Keratinocyte (primary cell): Measurements from ENCODE around the gene KLF11.

ENCODE experiments used
- EZH2 ChIP-seq: IDR thresholded peaks from one replicate; pipeline ENCODE4 v1.6.1; 2012; ENCODE audit warnings: inconsistent platforms, mild to moderate bottlenecking, low read length, moderate library complexity
- TF ChIP-seq, protein P1 (sequence below), 3 experiments: IDR thresholded peaks in 1 of 3; conservative IDR thresholded peaks in 1 of 3; optimal IDR thresholded peaks in 1 of 3; 2 replicates in 2 of 3; 3 replicates in 1 of 3; pipeline versions ENCODE3 to v1.5.1; 2011; ENCODE audit warnings: low read length in 3 of 3, mild to moderate bottlenecking in 3 of 3, moderate library complexity in 2 of 3, control low read depth in 1 of 3, inconsistent platforms in 1 of 3; ENCODE audit not compliant: insufficient read depth in 2 of 3; ENCODE audit errors: extremely low read depth in 1 of 3

- TF ChIP-seq, protein P1, sequence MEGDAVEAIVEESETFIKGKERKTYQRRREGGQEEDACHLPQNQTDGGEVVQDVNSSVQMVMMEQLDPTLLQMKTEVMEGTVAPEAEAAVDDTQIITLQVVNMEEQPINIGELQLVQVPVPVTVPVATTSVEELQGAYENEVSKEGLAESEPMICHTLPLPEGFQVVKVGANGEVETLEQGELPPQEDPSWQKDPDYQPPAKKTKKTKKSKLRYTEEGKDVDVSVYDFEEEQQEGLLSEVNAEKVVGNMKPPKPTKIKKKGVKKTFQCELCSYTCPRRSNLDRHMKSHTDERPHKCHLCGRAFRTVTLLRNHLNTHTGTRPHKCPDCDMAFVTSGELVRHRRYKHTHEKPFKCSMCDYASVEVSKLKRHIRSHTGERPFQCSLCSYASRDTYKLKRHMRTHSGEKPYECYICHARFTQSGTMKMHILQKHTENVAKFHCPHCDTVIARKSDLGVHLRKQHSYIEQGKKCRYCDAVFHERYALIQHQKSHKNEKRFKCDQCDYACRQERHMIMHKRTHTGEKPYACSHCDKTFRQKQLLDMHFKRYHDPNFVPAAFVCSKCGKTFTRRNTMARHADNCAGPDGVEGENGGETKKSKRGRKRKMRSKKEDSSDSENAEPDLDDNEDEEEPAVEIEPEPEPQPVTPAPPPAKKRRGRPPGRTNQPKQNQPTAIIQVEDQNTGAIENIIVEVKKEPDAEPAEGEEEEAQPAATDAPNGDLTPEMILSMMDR (optimal IDR thresholded peaks at IDR 0.05 in 1 of 3, IDR thresholded peaks at IDR 0.05 in 1 of 3, conservative IDR thresholded peaks at IDR 0.05 in 1 of 3; ENCODE audit: extremely low read depth in 1 of 3, insufficient read depth in 2 of 3, low read length in 3 of 3): no peak
- TF ChIP-seq EZH2: no peak
These were observed 15.6 kb downstream of the KLF11 start for GRCh38 chr2:10059016-10059351.
